Activated naive CD8-positive, alpha-beta T cell treated with anti-CD3 and anti-CD28 coated beads, Interleukin-2, amount 10 ng/mL, durations not matched to agents 7 days and 5 days (primary cell): Measurements from ENCODE around the gene FAM117B. TPM values are rescaled to one million over a fixed set of nuclear protein-coding genes. Genes with fewer than 3 reads are reported as not detected.
"Not testable (repeated sequence)": the region's sequence is repeated elsewhere in the genome, so short reads cannot be mapped to it uniquely, and the experiment has no call there.

Source experiments
- ATAC-seq: fragments of 150-1000 bp; cut with Tn5 transposase; one replicate; pipeline ENCODE4 v1.10.0; 2021; ENCODE audit warnings: low read depth, moderate library complexity
- POLR2A ChIA-PET: fragments of 350-600 bp; sonication (Branson Sonifier 250); formaldehyde crosslinking; loops from one replicate; lab custom pipeline; 2021; ENCODE audit warnings: antibody characterized with exemption; lab: Charles Lee
- DNase-seq: peaks from one replicate; pipeline ENCODE4 v3.0.0; 2021
- H3K27ac Mint-ChIP-seq: one replicate; pipeline ENCODE4 v1.8.0; 2022; ENCODE audit warnings: mild to moderate bottlenecking, mixed read lengths
- H3K27me3 Mint-ChIP-seq: one replicate; pipeline ENCODE4 v1.8.0; 2022; ENCODE audit warnings: mild to moderate bottlenecking, moderate library complexity, mixed read lengths
- H3K36me3 Mint-ChIP-seq: one replicate; pipeline ENCODE4 v1.8.0; 2021; ENCODE audit warnings: mild to moderate bottlenecking, mixed read lengths
- H3K4me1 Mint-ChIP-seq: one replicate; pipeline ENCODE4 v1.8.0; 2021; ENCODE audit warnings: mixed read lengths
- H3K4me3 Mint-ChIP-seq: one replicate; pipeline ENCODE4 v1.8.0; 2022; ENCODE audit warnings: mild to moderate bottlenecking, moderate library complexity, mixed read lengths
- H3K9me3 Mint-ChIP-seq: one replicate; pipeline ENCODE4 v1.8.0; 2021; ENCODE audit warnings: mixed read lengths
- total RNA-seq, 2 experiments: library from RNA; stranded (reverse); gene quantifications; one replicate each; pipeline ENCODE4 v1.2.3, GENCODE V29; 2021

The FAM117B gene
- total RNA-seq, 2 experiments from 2014 or later, result 22.1 to 23.1 TPM

- ATAC-seq (no peak), DNase-seq (no peak)
- H3K27me3 Mint-ChIP-seq, result no peaks in the 10 kb centered on the region
- no peak overlapping the region for H3K4me3 Mint-ChIP-seq
- H3K27ac Mint-ChIP-seq, result no peak overlapping the region
- H3K36me3 Mint-ChIP-seq, result peaks cover 4% of the 10 kb centered on the region
- H3K4me1 Mint-ChIP-seq, result peaks cover 21% of the 10 kb centered on the region
- no peaks in the 10 kb centered on the region for H3K9me3 Mint-ChIP-seq
- POLR2A ChIA-PET, result interaction anchor here (0.8 to 1.4 kb wide), 2 partner anchors 45 to 55 kb away, joined by 3 read pairs; partner anchors contain the start of gene FAM117B
These were observed 55.1 kb downstream of the FAM117B start for GRCh38 chr2:202689898-202690297.

GRCh38 chr2:202690321-202690900, 55.6 kb downstream of the FAM117B start:
- POLR2A ChIA-PET, result interaction anchor here (0.9 kb wide), 1 partner anchor 55 kb away, joined by 3 read pairs; no protein-coding TSS in a partner anchor
- Mint-ChIP-seq H3K27me3 (no peaks in the 10 kb centered on the region), H3K4me1 (peaks cover 22% of the 10 kb centered on the region), H3K36me3 (peaks cover 5% of the 10 kb centered on the region), H3K9me3 (no peaks in the 10 kb centered on the region), H3K4me3 (peak overlapping the region; percentile 24), H3K27ac (peak overlapping the region; percentile 50)
- DNase-seq (no peak), ATAC-seq (peak; percentile 62)

- no peak overlapping the region for H3K4me3 Mint-ChIP-seq
- no peak for DNase-seq
- peaks cover 20% of the 10 kb centered on the region for H3K36me3 Mint-ChIP-seq
- POLR2A ChIA-PET, result interaction anchor here (0.6 kb wide), 1 partner anchor 31 kb away, joined by 3 read pairs; no protein-coding TSS in a partner anchor
- H3K27ac Mint-ChIP-seq, result no peak overlapping the region
- no peaks in the 10 kb centered on the region for H3K9me3 Mint-ChIP-seq
- H3K4me1 Mint-ChIP-seq, result peaks cover 23% of the 10 kb centered on the region
- no peak for ATAC-seq
- no peaks in the 10 kb centered on the region for H3K27me3 Mint-ChIP-seq
These were observed 58.7 kb downstream of the FAM117B start for GRCh38 chr2:202693503-202693902.

GRCh38 chr2:202695166-202695565, 60.4 kb downstream of the FAM117B start:
- H3K9me3 Mint-ChIP-seq, result no peaks in the 10 kb centered on the region
- H3K27ac Mint-ChIP-seq, result no peak overlapping the region
- H3K36me3 Mint-ChIP-seq, result peaks cover 29% of the 10 kb centered on the region
- H3K4me1 Mint-ChIP-seq, result peaks cover 26% of the 10 kb centered on the region
- POLR2A ChIA-PET, result no interaction called here
- DNase-seq (no peak), ATAC-seq (no peak)
- H3K27me3 Mint-ChIP-seq, result no peaks in the 10 kb centered on the region
- H3K4me3 Mint-ChIP-seq, result no peak overlapping the region

- H3K27me3 Mint-ChIP-seq, result no peaks in the 10 kb centered on the region
- peaks cover 32% of the 10 kb centered on the region for H3K36me3 Mint-ChIP-seq
- peak overlapping the region; percentile 53 for H3K4me3 Mint-ChIP-seq
- POLR2A ChIA-PET, result interaction anchor here (0.5 to 2.3 kb wide), 8 partner anchors 43 to 539 kb away, joined by 3 to 24 read pairs (median 3); partner anchors contain the start of genes CYP20A1 and FAM117B
- H3K9me3 Mint-ChIP-seq, result peaks cover 3% of the 10 kb centered on the region
- DNase-seq (no peak), ATAC-seq (peak; percentile 53)
- peak overlapping the region; percentile 78 for H3K27ac Mint-ChIP-seq
- peaks cover 40% of the 10 kb centered on the region for H3K4me1 Mint-ChIP-seq
These were observed 65.5 kb downstream of the FAM117B start for GRCh38 chr2:202700075-202700901.

GRCh38 chr2:202703091-202703490, 68.3 kb downstream of the FAM117B start:
- ATAC-seq (no peak), DNase-seq (no peak)
- H3K27ac Mint-ChIP-seq, result peak overlapping the region; percentile 59
- no peaks in the 10 kb centered on the region for H3K27me3 Mint-ChIP-seq
- peaks cover 5% of the 10 kb centered on the region for H3K9me3 Mint-ChIP-seq
- H3K4me1 Mint-ChIP-seq, result peaks cover 47% of the 10 kb centered on the region
- POLR2A ChIA-PET, result no interaction called here
- H3K4me3 Mint-ChIP-seq, result no peak overlapping the region
- peaks cover 27% of the 10 kb centered on the region for H3K36me3 Mint-ChIP-seq

- ATAC-seq (no peak), DNase-seq (no peak)
- POLR2A ChIA-PET, result no interaction called here
- Mint-ChIP-seq H3K4me3 (no peak overlapping the region), H3K27me3 (no peaks in the 10 kb centered on the region), H3K9me3 (peaks cover 6% of the 10 kb centered on the region), H3K36me3 (peaks cover 24% of the 10 kb centered on the region), H3K27ac (no peak overlapping the region), H3K4me1 (peaks cover 48% of the 10 kb centered on the region)
These were observed 69.5 kb downstream of the FAM117B start for GRCh38 chr2:202704248-202704647.

- POLR2A ChIA-PET, result interaction anchor here (0.6 to 1.4 kb wide), 2 partner anchors 71 to 169 kb away, joined by 3 to 4 read pairs; partner anchors contain the start of gene FAM117B
- DNase-seq (no peak), ATAC-seq (no peak)
- Mint-ChIP-seq H3K36me3 (peaks cover 29% of the 10 kb centered on the region), H3K4me3 (peak overlapping the region; percentile 55), H3K9me3 (peaks cover 6% of the 10 kb centered on the region), H3K27ac (peak overlapping the region; percentile 68), H3K4me1 (peaks cover 39% of the 10 kb centered on the region), H3K27me3 (no peaks in the 10 kb centered on the region)
These were observed 70.8 kb downstream of the FAM117B start for GRCh38 chr2:202705446-202706020.

- H3K27ac Mint-ChIP-seq, H3K27me3 Mint-ChIP-seq, H3K4me3 Mint-ChIP-seq, DNase-seq, ATAC-seq, POLR2A ChIA-PET: not testable (repeated sequence)
- peaks cover 41% of the 10 kb centered on the region for H3K36me3 Mint-ChIP-seq
- peaks cover 24% of the 10 kb centered on the region for H3K9me3 Mint-ChIP-seq
- peaks cover 22% of the 10 kb centered on the region for H3K4me1 Mint-ChIP-seq
These were observed 80.5 kb downstream of the FAM117B start for GRCh38 chr2:202714971-202715935.

GRCh38 chr2:202716114-202716718, 81.4 kb downstream of the FAM117B start:
- POLR2A ChIA-PET, result no interaction called here
- peaks cover 21% of the 10 kb centered on the region for H3K9me3 Mint-ChIP-seq
- ATAC-seq (no peak), DNase-seq (no peak)
- peaks cover 37% of the 10 kb centered on the region for H3K36me3 Mint-ChIP-seq
- no peak overlapping the region for H3K4me3 Mint-ChIP-seq
- H3K27ac Mint-ChIP-seq, result no peak overlapping the region
- no peaks in the 10 kb centered on the region for H3K27me3 Mint-ChIP-seq
- peaks cover 18% of the 10 kb centered on the region for H3K4me1 Mint-ChIP-seq

- peaks cover 30% of the 10 kb centered on the region for H3K36me3 Mint-ChIP-seq
- H3K4me3 Mint-ChIP-seq, result no peak overlapping the region
- H3K27ac Mint-ChIP-seq, result no peak overlapping the region
- no peak for DNase-seq
- no peak for ATAC-seq
- H3K4me1 Mint-ChIP-seq, result peaks cover 16% of the 10 kb centered on the region
- POLR2A ChIA-PET, result no interaction called here
- H3K27me3 Mint-ChIP-seq, result no peaks in the 10 kb centered on the region
- H3K9me3 Mint-ChIP-seq, result peaks cover 18% of the 10 kb centered on the region
These were observed 82.3 kb downstream of the FAM117B start for GRCh38 chr2:202716953-202717597.
